H1 (cell line): Measurements from ENCODE around the gene GP1BB. TPM values are rescaled to one million over a fixed set of nuclear protein-coding genes. Genes with fewer than 3 reads are reported as not detected.

ENCODE experiments used
- CTCF ChIA-PET: fragments of 300-600 bp; sonication (Branson Sonifier 250); formaldehyde crosslinking; loops from one replicate; lab custom pipeline; 2021; ENCODE audit not compliant: partially characterized antibody; lab: Charles Lee
- POLR2A ChIA-PET: fragments of 300-600 bp; sonication (Branson Sonifier 250); formaldehyde crosslinking; loops from one replicate; lab custom pipeline; 2021; ENCODE audit warnings: inconsistent platforms; ENCODE audit not compliant: partially characterized antibody; lab: Charles Lee
- DNase-seq, 2 experiments: peaks; one replicate each; pipeline versions ENCODE4 v3.0.0 to v3.0.0-alpha.2; 2010 to 2022; ENCODE audit warnings: low spot score in 2 of 2, low read depth in 1 of 2, mixed read lengths in 1 of 2
- FAIRE-seq: peaks from 2 replicates; lab custom pipeline; 2011; peaks lifted over from hg19 to GRCh38; lab: Jason Lieb, UNC
- H2AFZ ChIP-seq: 2 replicates; pipeline ENCODE4 v1.8.1; 2012; ENCODE audit warnings: low read length, inconsistent platforms
- H2AK5ac ChIP-seq: 2 replicates; pipeline ENCODE4 v1.6.1; 2013; ENCODE audit warnings: low read depth, low read length
- H2BK120ac ChIP-seq: replicated peaks from 2 replicates; pipeline ENCODE3; 2013; ENCODE audit warnings: low read depth, low read length, inconsistent platforms
- H2BK12ac ChIP-seq: 2 replicates; pipeline ENCODE4 v1.6.1; 2013; ENCODE audit warnings: low read depth, low read length
- H2BK15ac ChIP-seq: 2 replicates; pipeline ENCODE4 v1.6.1; 2013; ENCODE audit warnings: low read length
- H2BK20ac ChIP-seq: 2 replicates; pipeline ENCODE4 v1.6.1; 2013; ENCODE audit warnings: low read length
- H2BK5ac ChIP-seq: 2 replicates; pipeline ENCODE4 v1.6.1; 2013; ENCODE audit warnings: low read depth, low read length
- H3K14ac ChIP-seq: 2 replicates; pipeline ENCODE4 v1.6.1; 2013; ENCODE audit warnings: inconsistent platforms; ENCODE audit not compliant: insufficient read length
- H3K18ac ChIP-seq: 2 replicates; pipeline ENCODE4 v1.6.1; 2013; ENCODE audit warnings: low read length; ENCODE audit errors: extremely low read depth
- H3K23ac ChIP-seq: 2 replicates; pipeline ENCODE4 v1.6.1; 2013; ENCODE audit warnings: inconsistent platforms; ENCODE audit not compliant: insufficient read length
- H3K23me2 ChIP-seq: 2 replicates; pipeline ENCODE4 v1.6.1; 2013; ENCODE audit warnings: low read depth, low read length
- H3K27ac ChIP-seq: 2 replicates; pipeline ENCODE4 v1.6.1; 2011; ENCODE audit warnings: low read depth, low read length, inconsistent platforms
- H3K27me3 ChIP-seq, 4 experiments: replicated peaks in 1 of 4; 1 replicate in 1 of 4; 2 replicates in 3 of 4; pipeline versions ENCODE4 v1.6.1 to v1.8.1; 2011 to 2013; ENCODE audit warnings: low read length in 3 of 4, mild to moderate bottlenecking in 3 of 4, inconsistent platforms in 2 of 4, mixed read lengths in 2 of 4, moderate library complexity in 1 of 4; ENCODE audit not compliant: control insufficient read depth in 3 of 4, insufficient read depth in 3 of 4; ENCODE audit errors: extremely low read depth in 1 of 4
- H3K36me3 ChIP-seq, 4 experiments: 2 replicates each; pipeline versions ENCODE4 v1.6.1 to v1.8.1; 2011 to 2013; ENCODE audit warnings: mild to moderate bottlenecking in 4 of 4, low read length in 3 of 4, moderate library complexity in 2 of 4, control low read depth in 1 of 4, inconsistent platforms in 1 of 4; ENCODE audit not compliant: insufficient read depth in 4 of 4, control insufficient read depth in 2 of 4
- H3K4ac ChIP-seq: replicated peaks from 2 replicates; pipeline ENCODE3; 2013; ENCODE audit warnings: low read length, low read depth, mixed read lengths, inconsistent platforms; ENCODE audit not compliant: insufficient read length
- H3K4me1 ChIP-seq, 4 experiments: replicated peaks in 1 of 4; 1 replicate in 1 of 4; 2 replicates in 3 of 4; pipeline versions ENCODE4 v1.6.1 to v1.8.1; 2011 to 2013; ENCODE audit warnings: low read length in 3 of 4, inconsistent platforms in 2 of 4, mixed read lengths in 1 of 4; ENCODE audit not compliant: insufficient read depth in 4 of 4, control insufficient read depth in 3 of 4
- H3K4me2 ChIP-seq, 2 experiments: 2 replicates each; pipeline versions ENCODE4 v1.6.1 to v1.8.1; 2011 to 2013; ENCODE audit warnings: low read depth in 2 of 2, low read length in 2 of 2, control low read depth in 1 of 2, inconsistent platforms in 1 of 2, mild to moderate bottlenecking in 1 of 2; ENCODE audit not compliant: insufficient read depth in 1 of 2
- H3K4me3 ChIP-seq, 4 experiments: fragments of 200-600, 300-600 bp in 1 of 4; sonication (generic), shearing (Covaris generic), sonication (Bioruptor Twin) in 1 of 4; 2 replicates each; pipeline versions ENCODE4 v1.5.1 to v1.8.1; 2011 to 2016; ENCODE audit warnings: low read length in 4 of 4, low read depth in 3 of 4, control low read depth in 2 of 4, inconsistent platforms in 2 of 4, mild to moderate bottlenecking in 2 of 4, mixed read lengths in 1 of 4, moderate library complexity in 1 of 4; ENCODE audit not compliant: insufficient read depth in 2 of 4; ENCODE audit errors: extremely low read depth in 1 of 4
- H3K56ac ChIP-seq: replicated peaks from 2 replicates; pipeline ENCODE3; 2013; ENCODE audit warnings: low read depth, mild to moderate bottlenecking, mixed read lengths, low read length, inconsistent platforms; ENCODE audit not compliant: insufficient read length
- H3K79me1 ChIP-seq: 2 replicates; pipeline ENCODE4 v1.6.1; 2013; ENCODE audit warnings: low read depth, low read length, control low read depth
- H3K79me2 ChIP-seq, 2 experiments: 2 replicates each; pipeline versions ENCODE4 v1.6.1 to v1.8.1; 2012 to 2013; ENCODE audit warnings: low read length in 2 of 2, mild to moderate bottlenecking in 2 of 2, inconsistent platforms in 1 of 2; ENCODE audit not compliant: insufficient read depth in 2 of 2, control insufficient read depth in 1 of 2
- H3K9ac ChIP-seq, 4 experiments: replicated peaks in 1 of 4; 1 replicate in 1 of 4; 2 replicates in 3 of 4; pipeline versions ENCODE4 v1.6.1 to v1.8.1; 2011 to 2013; ENCODE audit warnings: low read depth in 3 of 4, low read length in 3 of 4, control low read depth in 2 of 4, mild to moderate bottlenecking in 2 of 4, moderate library complexity in 2 of 4, inconsistent platforms in 1 of 4; ENCODE audit errors: extremely low read depth in 1 of 4
- H3K9me3 ChIP-seq, 2 experiments: 2 replicates each; pipeline versions ENCODE4 v1.6.1 to v1.8.1; 2012 to 2013; ENCODE audit warnings: mild to moderate bottlenecking in 2 of 2, moderate library complexity in 2 of 2, control low read depth in 1 of 2, inconsistent platforms in 1 of 2, low read depth in 1 of 2, low read length in 1 of 2, mixed read lengths in 1 of 2; ENCODE audit not compliant: insufficient read depth in 2 of 2
- H4K20me1 ChIP-seq, 2 experiments: replicated peaks in 1 of 2; 2 replicates each; pipeline versions ENCODE3 to v1.8.1; 2011 to 2013; ENCODE audit warnings: inconsistent platforms in 2 of 2, low read length in 2 of 2, mild to moderate bottlenecking in 1 of 2; ENCODE audit not compliant: insufficient read depth in 2 of 2, control insufficient read depth in 1 of 2
- H4K5ac ChIP-seq: 2 replicates; pipeline ENCODE4 v1.6.1; 2013; ENCODE audit warnings: low read length, low read depth, mixed read lengths, inconsistent platforms; ENCODE audit not compliant: insufficient read length
- H4K8ac ChIP-seq: 2 replicates; pipeline ENCODE4 v1.8.0; 2013; ENCODE audit warnings: mild to moderate bottlenecking, moderate library complexity, low read length, inconsistent platforms; ENCODE audit not compliant: insufficient read depth; ENCODE audit errors: extremely low read depth
- H4K91ac ChIP-seq: replicated peaks from 2 replicates; pipeline ENCODE3; 2013; ENCODE audit warnings: low read length, mixed read lengths, inconsistent platforms; ENCODE audit not compliant: insufficient read length
- BCL11A ChIP-seq, 2 experiments: IDR thresholded peaks; one replicate each; pipeline ENCODE4 v1.6.1; 2011; ENCODE audit warnings: low read depth in 2 of 2, low read length in 2 of 2, mild to moderate bottlenecking in 2 of 2
- KDM1A ChIP-seq: fragments of 200-600, 300-600 bp; sonication (generic); IDR thresholded peaks from 2 replicates; pipeline ENCODE4 v1.7.1; 2016; ENCODE audit warnings: mild to moderate bottlenecking, low read length, borderline replicate concordance
- NANOG ChIP-seq: IDR thresholded peaks from 2 replicates; pipeline ENCODE4 v1.6.1; 2011; ENCODE audit warnings: low read length, low read depth, mild to moderate bottlenecking, inconsistent platforms; ENCODE audit not compliant: insufficient read depth, poor library complexity, severe bottlenecking
- NRF1 ChIP-seq: IDR thresholded peaks from 2 replicates; pipeline ENCODE4 v1.6.1; 2011; ENCODE audit warnings: mild to moderate bottlenecking, low read depth, low read length, improper control_type of control experiment
- PHF8 ChIP-seq: fragments of 200-600 bp; sonication (generic); conservative IDR thresholded peaks from 2 replicates; pipeline ENCODE4 v1.7.1; 2012; ENCODE audit warnings: low read depth, mild to moderate bottlenecking, inconsistent platforms, low read length, moderate library complexity
- RNF2 ChIP-seq: fragments of 200-900, 300-1000 bp; sonication (generic); IDR thresholded peaks from 2 replicates; pipeline ENCODE4 v1.7.1; 2016; ENCODE audit warnings: borderline replicate concordance, low read depth, mild to moderate bottlenecking, antibody characterized with exemption, low read length; ENCODE audit not compliant: poor library complexity, severe bottlenecking; ENCODE audit errors: missing control alignments
- SAP30 ChIP-seq: fragments of 300-600 bp; sonication (generic); IDR thresholded peaks from 2 replicates; pipeline ENCODE4 v1.7.1; 2012; ENCODE audit warnings: low read length, moderate library complexity, mild to moderate bottlenecking, inconsistent platforms; ENCODE audit not compliant: insufficient read depth, insufficient replicate concordance
- SIRT6 ChIP-seq: IDR thresholded peaks from one replicate; pipeline ENCODE4 v1.7.1; 2012; ENCODE audit warnings: low read length, inconsistent platforms
- SP1 ChIP-seq: IDR thresholded peaks from 2 replicates; pipeline ENCODE4 v1.6.1; 2011; ENCODE audit warnings: low read depth, low read length
- SRF ChIP-seq: IDR thresholded peaks from 2 replicates; pipeline ENCODE4 v1.6.1; 2011; ENCODE audit warnings: mild to moderate bottlenecking, low read depth, low read length, moderate library complexity
- TAF7 ChIP-seq: optimal IDR thresholded peaks from 2 replicates; pipeline ENCODE3; 2011; ENCODE audit warnings: low read depth, mild to moderate bottlenecking, inconsistent platforms, low read length, moderate library complexity, borderline replicate concordance
- WGBS, 2 experiments: shearing (Covaris generic) in 1 of 2; methylation state at CpG; one replicate each; pipeline versions ENCODE4 v1.1.6 to v1.1.7; 2013 to 2015; ENCODE audit warnings: low lambda C conversion rate in 2 of 2, mixed read lengths in 2 of 2, inconsistent platforms in 1 of 2, low coverage in 1 of 2, missing lambda C conversion rate in 1 of 2; ENCODE audit not compliant: insufficient replicate concordance in 2 of 2, insufficient coverage in 1 of 2, insufficient read length in 1 of 2; ENCODE audit errors: extremely low coverage in 1 of 2, missing lambda C conversion rate in 1 of 2; 5-methylcytosine and 5-hydroxymethylcytosine counted together
- polyA plus RNA-seq, 7 experiments: library from polyadenylated mRNA; depleted of rRNA in 3 of 7; stranded (reverse) in 5 of 7; unstranded in 2 of 7; fragments of >200 nt in 5 of 7; fragments of 200-250 nt in 2 of 7; gene quantifications; 1 replicate in 5 of 7; 2 replicates in 1 of 7; 4 replicates in 1 of 7; pipeline versions ENCODE4 v1.2.1 to v1.2.3, GENCODE V29; 2011 to 2013; ENCODE audit warnings: missing spikeins in 2 of 7, mixed read lengths in 2 of 7
- total RNA-seq: library from RNA; stranded (reverse); fragmentation: NEBNext Ultra II Directional; extraction: Animal tissue kit (Norgen Biotek cat#: 25700); gene quantifications from 2 replicates; pipeline ENCODE4 v1.2.1, GENCODE V29; 2021

GP1BB gene
- total and polyA plus RNA-seq, 2 of the 8 experiments (the other 6 are each of a cell fraction or from before 2014, with no cell fraction given) = 0.36 TPM; not detected in 1

DNA sequence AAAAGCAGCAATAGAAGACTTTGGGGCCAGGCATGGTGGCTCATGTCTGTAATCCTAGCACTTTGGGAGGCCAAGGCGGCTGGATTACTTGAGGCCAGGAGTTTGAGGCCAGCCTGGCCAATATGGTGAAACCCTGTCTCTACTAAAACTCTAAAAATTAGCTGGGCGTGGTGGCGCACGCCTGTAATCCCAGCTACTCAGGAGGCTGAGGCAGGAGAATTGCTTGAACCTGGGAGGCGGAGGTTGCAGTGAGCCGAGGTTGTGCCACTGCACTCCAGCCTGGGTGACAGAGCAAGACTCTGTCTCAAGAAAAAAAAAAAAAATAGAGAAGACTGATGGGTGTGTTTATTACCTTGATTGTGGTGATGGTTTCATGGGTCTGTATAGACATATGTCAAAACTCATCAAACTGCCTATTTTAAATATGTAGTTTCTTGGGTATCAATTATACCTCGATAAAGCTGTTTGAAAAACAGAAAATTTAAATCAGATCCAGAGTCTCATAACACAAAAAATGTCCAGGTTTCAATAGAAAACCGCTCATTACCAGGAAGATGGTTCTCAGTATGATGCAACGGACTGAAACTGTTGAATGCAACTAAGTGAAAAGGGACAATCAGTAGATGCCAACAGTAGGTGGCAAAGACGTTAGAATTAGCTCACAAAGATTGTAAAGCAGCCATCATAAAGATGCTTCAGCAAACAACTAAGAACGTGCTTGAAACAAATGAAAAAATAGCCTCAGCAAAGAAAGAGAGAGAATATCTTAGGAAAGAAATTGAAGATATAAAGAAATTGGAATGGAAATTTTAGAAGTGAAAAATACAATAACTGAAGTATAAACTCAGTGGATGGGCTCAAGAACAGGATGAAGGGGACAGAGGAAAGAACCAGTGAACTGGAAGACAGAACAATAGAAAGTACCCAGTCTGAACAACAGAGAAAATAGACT, 42.2 kb upstream of the GP1BB start:
- no peak overlapping the region for H2BK12ac ChIP-seq
- DNase-seq (no peak), FAIRE-seq (no peak)
- CTCF ChIA-PET = interaction anchor here (0.6 to 8.2 kb wide), 16 partner anchors 9 to 1304 kb away, joined by 3 to 76 read pairs (median 15); partner anchors contain the start of gene GP1BB
- H4K5ac ChIP-seq = no peak overlapping the region
- no peak overlapping the region for H4K8ac ChIP-seq
- H3K27ac ChIP-seq = no peak overlapping the region
- no peak overlapping the region for H3K18ac ChIP-seq
- H3K56ac ChIP-seq = no peak overlapping the region
- POLR2A ChIA-PET = interaction anchor here (0.7 kb wide), 1 partner anchor 38 kb away, joined by 3 read pairs; no protein-coding TSS in a partner anchor
- H3K27me3 ChIP-seq = no peaks in the 10 kb centered on the region; a peak in 2 of 7 replicates
- H2BK5ac ChIP-seq = no peak overlapping the region
- H2AFZ ChIP-seq = no peak overlapping the region
- H3K4ac ChIP-seq = no peak overlapping the region
- no peak overlapping the region for H3K9ac ChIP-seq
- H3K4me1 ChIP-seq = peaks cover 0 to 3% (median 0%) of the 10 kb centered on the region in 4 experiments; a peak in 3 of 7 replicates
- WGBS, 2 experiments = 95% methylated on average over 9 of the region's 11 CpGs; no CpG with 5 or more reads in 1 of the 2 experiments
- H3K9me3 ChIP-seq = no peaks in the 10 kb centered on the region
- H3K4me2 ChIP-seq = no peak overlapping the region
- no peaks in the 10 kb centered on the region for H4K20me1 ChIP-seq
- H3K79me1 ChIP-seq = no peaks in the 10 kb centered on the region
- no peak overlapping the region for H3K23ac ChIP-seq
- H2BK20ac ChIP-seq = no peak overlapping the region
- peak overlapping the region; percentile 61; the same call in 1 of the 2 replicates for H2BK15ac ChIP-seq
- no peak overlapping the region for H4K91ac ChIP-seq
- H3K23me2 ChIP-seq = no peaks in the 10 kb centered on the region
- H3K36me3 ChIP-seq = no peaks in the 10 kb centered on the region
- H3K4me3 ChIP-seq = no peak overlapping the region
- no peaks in the 10 kb centered on the region for H3K79me2 ChIP-seq
- H3K14ac ChIP-seq = no peak overlapping the region
- H2BK120ac ChIP-seq = no peak overlapping the region
- no peak overlapping the region for H2AK5ac ChIP-seq
- no peak for TF ChIP-seq KDM1A
- no peak for TF ChIP-seq SIRT6
- no peak for TF ChIP-seq SP1
- no peak for TF ChIP-seq PHF8
- no peak for TF ChIP-seq RNF2
- no peak for TF ChIP-seq TAF7
- TF ChIP-seq NANOG = no peak
- TF ChIP-seq SRF = no peak
- no peak for TF ChIP-seq SAP30
- no peak for TF ChIP-seq BCL11A (IDR thresholded peaks at IDR 0.05; ENCODE audit: low read depth in 2 of 2, low read length in 2 of 2)
- no peak for TF ChIP-seq NRF1
